ENCODE results near the gene AP5S1. TPM values are rescaled to one million over a fixed set of nuclear protein-coding genes. Genes with fewer than 3 reads are reported as not detected.

AP5S1 gene
- total RNA-seq, 1 experiment from 2014 or later, result 17.5 TPM

GRCh38 chr20:3854462-3854871 lies 34.1 kb downstream of the AP5S1 start:
- H3K4me1 ChIP-seq (ENCODE audit: insufficient read depth, low read length, poor library complexity, severe bottlenecking), result no peaks in the 10 kb centered on the region
- no peak overlapping the region for H3K27ac ChIP-seq (ENCODE audit: low read depth, low read length, poor library complexity, severe bottlenecking)
- H3K36me3 ChIP-seq (ENCODE audit: insufficient read depth, low read length, poor library complexity, severe bottlenecking), result peaks cover 34% of the 10 kb centered on the region
- TF ChIP-seq EZH2 (IDR thresholded peaks at IDR 0.05; ENCODE audit: borderline replicate concordance, low read depth, low read length, poor library complexity, severe bottlenecking), result no peak
- no peak for TF ChIP-seq CTCF (conservative IDR thresholded peaks at IDR 0.05; ENCODE audit: low read depth, low read length)
- intact Hi-C loops (cut with micrococcal nuclease; ENCODE audit: unreplicated experiment), result no loop called here
- H3K4me3 ChIP-seq (ENCODE audit: low read depth, low read length, poor library complexity, severe bottlenecking), result no peak overlapping the region
- H3K27me3 ChIP-seq (replicated peaks; ENCODE audit: insufficient read depth, low read depth, low read length, poor library complexity), result no peaks in the 10 kb centered on the region
- POLR2A ChIA-PET (ENCODE audit: low non-redundant PET), result interaction anchor here (0.6 kb wide), 1 partner anchor 25 kb away, joined by 12 read pairs; no protein-coding TSS in a partner anchor
- DNase-seq (ENCODE audit: low spot score), result no peak
- CTCF ChIA-PET, result interaction anchor here (0.5 to 1.7 kb wide), 6 partner anchors 21 to 299 kb away, joined by 3 to 21 read pairs (median 4); partner anchors contain the start of gene CENPB
- no TSS peak for BruUV-seq (replicated peaks)
- H3K9me3 ChIP-seq (ENCODE audit: low read depth, low read length, poor library complexity, severe bottlenecking), result no peaks in the 10 kb centered on the region

- H3K9me3 ChIP-seq (ENCODE audit: low read depth, low read length, poor library complexity, severe bottlenecking), result no peaks in the 10 kb centered on the region
- H3K27me3 ChIP-seq (replicated peaks; ENCODE audit: insufficient read depth, low read depth, low read length, poor library complexity), result no peaks in the 10 kb centered on the region
- DNase-seq (ENCODE audit: low spot score), result no peak
- no peak overlapping the region for H3K4me3 ChIP-seq (ENCODE audit: low read depth, low read length, poor library complexity, severe bottlenecking)
- peak overlapping the region; percentile 5 for H3K27ac ChIP-seq (ENCODE audit: low read depth, low read length, poor library complexity, severe bottlenecking)
- ChIA-PET CTCF (no interaction called here), POLR2A (ENCODE audit: low non-redundant PET) (interaction anchor here (0.6 kb wide), 1 partner anchor 756 kb away, joined by 4 read pairs; no protein-coding TSS in a partner anchor)
- intact Hi-C loops (cut with micrococcal nuclease; ENCODE audit: unreplicated experiment), result loop anchor here (5.0 kb wide), 2 partner anchors 70 to 180 kb away; partner anchors contain the start of gene CENPB
- no TSS peak for BruUV-seq (replicated peaks)
- no peak for TF ChIP-seq EZH2 (IDR thresholded peaks at IDR 0.05; ENCODE audit: borderline replicate concordance, low read depth, low read length, poor library complexity, severe bottlenecking)
- H3K4me1 ChIP-seq (ENCODE audit: insufficient read depth, low read length, poor library complexity, severe bottlenecking), result no peaks in the 10 kb centered on the region
- H3K36me3 ChIP-seq (ENCODE audit: insufficient read depth, low read length, poor library complexity, severe bottlenecking), result peaks cover 41% of the 10 kb centered on the region
Measured at GRCh38 chr20:3857405-3857804, 37.1 kb downstream of the AP5S1 start.

GRCh38 chr20:3858689-3859088 lies 38.3 kb downstream of the AP5S1 start:
- ChIA-PET POLR2A (ENCODE audit: low non-redundant PET) (no interaction called here), CTCF (no interaction called here)
- BruUV-seq (replicated peaks), result no TSS peak
- Histone ChIP-seq H3K4me1 (ENCODE audit: insufficient read depth, low read length, poor library complexity, severe bottlenecking) (no peaks in the 10 kb centered on the region), H3K9me3 (ENCODE audit: low read depth, low read length, poor library complexity, severe bottlenecking) (no peaks in the 10 kb centered on the region), H3K36me3 (ENCODE audit: insufficient read depth, low read length, poor library complexity, severe bottlenecking) (peaks cover 54% of the 10 kb centered on the region), H3K27ac (ENCODE audit: low read depth, low read length, poor library complexity, severe bottlenecking) (no peak overlapping the region), H3K27me3 (replicated peaks; ENCODE audit: insufficient read depth, low read depth, low read length, poor library complexity) (no peaks in the 10 kb centered on the region), H3K4me3 (ENCODE audit: low read depth, low read length, poor library complexity, severe bottlenecking) (no peak overlapping the region)
- intact Hi-C loops (cut with micrococcal nuclease; ENCODE audit: unreplicated experiment), result loop anchor here (5.0 kb wide), 2 partner anchors 71 to 181 kb away; partner anchors contain the start of gene CENPB
- DNase-seq (ENCODE audit: low spot score), result no peak
- TF ChIP-seq CTCF (conservative IDR thresholded peaks at IDR 0.05; ENCODE audit: low read depth, low read length) (no peak), EZH2 (IDR thresholded peaks at IDR 0.05; ENCODE audit: borderline replicate concordance, low read depth, low read length, poor library complexity, severe bottlenecking) (no peak)

GRCh38 chr20:3861191-3861590 lies 40.8 kb downstream of the AP5S1 start:
- no peaks in the 10 kb centered on the region for H3K4me1 ChIP-seq (ENCODE audit: insufficient read depth, low read length, poor library complexity, severe bottlenecking)
- CTCF ChIA-PET, result no interaction called here
- TF ChIP-seq EZH2 (IDR thresholded peaks at IDR 0.05; ENCODE audit: borderline replicate concordance, low read depth, low read length, poor library complexity, severe bottlenecking), result no peak
- no peak for TF ChIP-seq CTCF (conservative IDR thresholded peaks at IDR 0.05; ENCODE audit: low read depth, low read length)
- no peak overlapping the region for H3K27ac ChIP-seq (ENCODE audit: low read depth, low read length, poor library complexity, severe bottlenecking)
- no peak overlapping the region for H3K4me3 ChIP-seq (ENCODE audit: low read depth, low read length, poor library complexity, severe bottlenecking)
- BruUV-seq (replicated peaks), result no TSS peak
- no peak for DNase-seq (ENCODE audit: low spot score)
- POLR2A ChIA-PET (ENCODE audit: low non-redundant PET), result no interaction called here
- peaks cover 60% of the 10 kb centered on the region for H3K36me3 ChIP-seq (ENCODE audit: insufficient read depth, low read length, poor library complexity, severe bottlenecking)
- no peaks in the 10 kb centered on the region for H3K9me3 ChIP-seq (ENCODE audit: low read depth, low read length, poor library complexity, severe bottlenecking)
- intact Hi-C loops (cut with micrococcal nuclease; ENCODE audit: unreplicated experiment), result no loop called here
- H3K27me3 ChIP-seq (replicated peaks; ENCODE audit: insufficient read depth, low read depth, low read length, poor library complexity), result no peaks in the 10 kb centered on the region

Measured in A673 (cell line).